Bronchial smooth muscle cell (primary cell): ENCODE data around the gene BCAS3. TPM values are rescaled to one million over a fixed set of nuclear protein-coding genes. Genes with fewer than 3 reads are reported as not detected.

Experiments
- total RNA-seq: library from RNA; depleted of rRNA; stranded (reverse); fragments of >200 nt; gene quantifications from 2 replicates; pipeline ENCODE4 v1.2.1, GENCODE V29; 2014

The BCAS3 gene
- 31.2 and 35.9 TPM in 2 replicates for total RNA-seq

DNA sequence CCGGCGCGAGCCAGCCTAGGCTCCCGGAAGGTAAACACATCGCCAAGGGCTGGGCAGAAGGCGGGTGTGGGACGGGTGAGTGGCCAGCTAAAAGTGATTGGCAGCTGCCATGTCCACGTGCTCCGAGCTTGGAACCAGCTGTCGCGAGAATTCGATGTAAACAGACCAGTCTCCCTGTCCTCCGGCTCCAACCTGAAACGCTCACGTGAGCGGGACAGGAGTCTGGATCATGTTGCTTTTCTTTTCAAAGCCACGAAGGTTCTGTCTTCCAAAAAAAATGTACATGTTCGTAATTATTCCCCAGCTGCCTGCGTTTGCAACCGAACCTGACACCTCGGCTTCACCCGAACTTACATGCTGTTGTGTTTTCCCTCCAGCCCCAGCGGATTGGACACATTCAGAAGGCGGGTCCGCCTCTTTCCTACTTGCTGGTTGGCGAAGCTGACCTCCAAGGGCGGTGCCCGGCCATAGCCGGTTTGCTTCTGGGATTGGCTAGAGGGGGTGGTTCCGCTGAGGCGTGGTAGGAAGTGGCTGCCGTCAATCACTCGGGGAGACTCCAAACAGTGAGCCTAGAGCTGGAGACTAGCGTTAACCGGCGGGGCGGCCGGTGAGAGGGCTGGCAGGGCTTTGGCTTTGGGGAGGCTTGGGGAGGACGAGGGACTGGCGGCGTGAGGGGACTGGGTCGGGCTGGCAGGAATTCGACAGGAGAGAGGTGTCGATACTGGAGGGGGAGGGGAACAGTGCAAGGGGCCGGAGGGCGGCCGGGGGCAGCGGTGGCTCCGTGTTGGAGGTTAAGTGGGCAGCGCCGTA, at the start of gene BCAS3:
Gene BCAS3, plus strand, starts transcription at position 544 of the 810 bp plus-strand sequence.

DNA sequence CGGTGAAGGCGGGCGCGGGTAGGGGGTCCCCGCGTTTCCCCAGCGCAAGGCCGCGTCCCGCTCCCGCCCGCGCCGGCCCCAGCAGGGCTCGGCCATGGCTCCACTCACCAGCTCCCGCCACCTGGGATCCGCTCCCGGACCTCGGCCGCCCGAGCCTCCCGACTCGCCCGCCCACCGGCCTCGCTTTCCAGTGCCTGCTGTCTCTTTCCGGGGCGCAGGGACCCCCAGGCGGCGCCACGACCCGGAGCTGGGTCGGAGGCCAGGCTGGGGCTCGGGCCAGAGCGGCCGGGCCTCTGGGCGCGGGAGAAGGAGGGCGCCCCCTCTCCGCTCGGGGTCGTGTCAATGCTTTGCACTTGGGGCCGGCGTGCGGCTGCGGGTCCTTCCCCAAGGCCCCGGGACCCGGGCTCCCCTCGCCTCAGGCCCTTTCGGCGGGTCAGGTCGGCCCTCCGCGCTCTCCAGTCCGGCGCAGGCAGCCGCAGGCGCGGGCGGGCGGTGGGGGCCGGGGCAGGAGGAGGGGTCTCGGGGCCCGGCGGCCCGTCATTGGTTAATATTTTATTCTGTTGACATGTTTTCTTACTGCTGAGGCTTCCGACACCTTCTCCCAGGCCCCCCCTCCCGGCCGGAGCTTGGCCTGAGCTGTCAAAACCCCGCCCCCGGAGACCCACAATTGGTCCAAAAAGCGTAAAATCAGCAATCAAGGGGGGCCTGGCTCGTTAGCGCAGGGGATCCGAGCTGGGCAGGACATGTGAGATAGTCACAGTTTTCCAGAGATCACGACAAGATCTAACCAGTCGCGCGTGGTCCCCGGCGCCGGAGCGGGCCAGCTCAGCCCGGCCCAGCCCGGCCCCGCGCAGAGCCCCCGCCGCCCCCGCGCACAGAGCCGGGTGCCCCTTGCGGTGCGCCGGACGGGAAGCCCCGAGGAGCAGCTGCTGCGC, 721.7 kb downstream of the BCAS3 start, which contains the start of gene TBX2:
Gene TBX2, plus strand, starts transcription at position 713 of the 935 bp plus-strand sequence. CDS start 334 bp downstream, outside the sequence.

Other genes with a start within 250 kb of the BCAS3 start
- gene APPBP2, start 151.6 kb upstream of the BCAS3 start, total RNA-seq: 44.9 and 51.5 TPM in 2 replicates
- 9.5 and 13.1 TPM in 2 replicates for gene PPM1D, start 77.7 kb upstream of the BCAS3 start, total RNA-seq